Stimulated activated CD4-positive, alpha-beta T cell treated with anti-CD3 and anti-CD28 coated beads, Interleukin-15, amount 100 ng/mL, for 24 hours (primary cell): ENCODE measurements around the gene KRTAP10-1.
"Not testable (repeated sequence)": the region's sequence is repeated elsewhere in the genome, so short reads cannot be mapped to it uniquely, and the experiment has no call there.

Source experiments
- DNase-seq: peaks from one replicate; pipeline ENCODE4 v3.0.0-alpha.2; 2020

Gene KRTAP10-1

DNA sequence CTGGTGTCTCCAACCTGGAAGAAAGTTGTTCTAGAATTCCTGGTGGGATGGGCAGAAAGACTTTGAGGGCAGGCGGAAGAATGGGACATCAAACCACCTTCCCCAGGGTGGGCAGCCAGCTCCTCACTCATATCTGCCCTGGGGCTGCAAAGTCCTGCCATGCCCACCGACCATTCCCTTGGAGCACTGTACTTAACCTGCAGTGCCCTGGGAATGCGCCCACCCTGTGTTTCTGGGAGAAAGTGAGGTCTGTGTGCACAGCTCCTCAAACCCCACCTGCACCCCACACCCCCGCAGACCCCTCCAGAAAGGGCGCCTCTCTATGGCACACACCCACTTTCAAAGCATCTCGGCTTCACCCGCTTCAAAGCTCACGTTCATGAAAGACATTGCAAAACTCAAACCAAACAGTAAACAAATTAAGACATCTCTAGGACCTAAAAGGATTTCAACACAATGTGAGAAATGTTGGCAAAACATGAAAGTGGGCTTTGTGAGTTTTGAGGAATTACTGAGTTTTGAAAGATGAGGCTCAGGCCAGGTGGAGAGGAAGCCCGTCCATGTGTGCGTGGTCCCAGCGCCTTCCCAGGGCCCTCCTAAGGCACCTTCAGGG, 25.1 kb downstream of the KRTAP10-1 start:
- DNase-seq, result no peak

- DNase-seq, result no peak
Observed at GRCh38 chr21:44514218-44514520, 25.8 kb downstream of the KRTAP10-1 start.

GRCh38 chr21:44513389-44514217, 26.4 kb downstream of the KRTAP10-1 start:
- DNase-seq, result no peak

DNA sequence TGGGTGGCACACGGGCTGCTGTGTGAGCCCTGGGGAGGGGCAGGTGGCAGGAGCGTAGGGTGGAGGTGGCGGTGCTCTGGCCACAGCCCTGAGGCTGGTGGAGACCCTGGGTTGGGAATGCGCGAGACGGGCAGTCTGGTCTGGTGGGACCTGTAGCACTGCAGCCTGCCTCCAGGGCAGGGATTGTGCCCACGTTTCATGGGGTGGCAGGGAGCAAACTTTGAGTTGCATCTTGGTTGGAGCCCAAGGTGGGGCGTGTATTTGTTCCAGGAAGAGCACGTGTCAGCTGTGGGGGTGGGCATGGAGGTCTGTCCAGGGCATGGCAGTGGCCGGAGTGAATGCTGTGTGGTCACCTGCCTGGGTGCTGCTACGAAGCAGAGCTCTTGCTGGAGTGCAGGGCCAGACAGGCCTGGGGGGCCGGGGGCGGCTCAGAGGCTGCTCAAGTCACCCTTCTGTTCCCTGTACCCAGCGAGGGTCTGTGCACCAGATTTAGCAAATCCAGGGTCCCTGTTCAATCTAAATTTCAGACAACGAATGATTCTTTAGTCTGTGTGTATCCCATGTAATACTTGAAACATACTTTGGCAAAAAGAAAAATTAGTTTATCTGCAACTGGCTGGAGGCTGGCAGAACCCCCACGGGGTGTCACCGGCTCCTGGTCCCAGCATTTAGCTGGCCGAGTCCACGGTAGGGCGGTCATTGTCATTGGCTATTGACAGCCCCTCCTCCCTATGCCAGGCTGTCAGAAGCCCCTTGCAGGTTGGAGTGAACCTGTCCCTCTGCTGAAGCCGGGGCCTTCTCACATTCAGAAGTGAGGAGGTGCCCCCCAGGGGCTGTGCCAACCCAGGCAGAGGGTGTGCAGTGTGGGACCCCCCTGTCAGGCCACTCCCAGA, 27.3 kb downstream of the KRTAP10-1 start:
- no peak for DNase-seq

GRCh38 chr21:44511938-44512275, 28.1 kb downstream of the KRTAP10-1 start:
- DNase-seq, result no peak

DNA sequence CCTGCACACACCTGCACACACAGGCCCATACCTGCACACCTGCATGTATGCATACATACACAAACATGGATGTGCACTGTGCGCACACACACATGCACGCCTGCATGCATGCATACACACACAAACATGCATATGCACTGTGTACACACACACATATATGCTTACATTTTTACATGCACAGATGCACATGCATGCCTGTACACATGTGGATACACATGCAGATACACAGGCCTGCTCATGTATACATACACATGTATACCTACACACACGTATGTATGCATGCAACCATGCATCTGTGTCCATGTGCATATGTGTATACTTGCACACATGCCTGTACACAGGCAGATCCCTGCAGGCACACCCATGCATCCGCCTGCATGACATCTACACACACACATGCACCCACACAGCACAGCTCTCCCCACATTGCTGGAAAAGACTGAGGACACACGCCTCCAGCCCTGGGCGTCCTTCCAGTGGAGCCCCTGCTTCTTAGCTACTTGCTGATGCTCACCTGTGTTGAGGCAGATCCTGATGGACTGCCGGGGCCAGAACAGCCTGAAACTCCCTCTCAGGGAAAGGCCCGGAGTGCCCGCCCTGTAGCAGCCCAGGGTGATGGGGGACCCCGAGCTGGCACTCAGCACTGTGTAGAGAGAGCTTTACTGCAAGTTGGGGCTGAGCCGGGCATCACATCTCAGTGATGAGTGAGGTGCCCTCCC, 28.6 kb downstream of the KRTAP10-1 start:
- DNase-seq, result no peak

DNA sequence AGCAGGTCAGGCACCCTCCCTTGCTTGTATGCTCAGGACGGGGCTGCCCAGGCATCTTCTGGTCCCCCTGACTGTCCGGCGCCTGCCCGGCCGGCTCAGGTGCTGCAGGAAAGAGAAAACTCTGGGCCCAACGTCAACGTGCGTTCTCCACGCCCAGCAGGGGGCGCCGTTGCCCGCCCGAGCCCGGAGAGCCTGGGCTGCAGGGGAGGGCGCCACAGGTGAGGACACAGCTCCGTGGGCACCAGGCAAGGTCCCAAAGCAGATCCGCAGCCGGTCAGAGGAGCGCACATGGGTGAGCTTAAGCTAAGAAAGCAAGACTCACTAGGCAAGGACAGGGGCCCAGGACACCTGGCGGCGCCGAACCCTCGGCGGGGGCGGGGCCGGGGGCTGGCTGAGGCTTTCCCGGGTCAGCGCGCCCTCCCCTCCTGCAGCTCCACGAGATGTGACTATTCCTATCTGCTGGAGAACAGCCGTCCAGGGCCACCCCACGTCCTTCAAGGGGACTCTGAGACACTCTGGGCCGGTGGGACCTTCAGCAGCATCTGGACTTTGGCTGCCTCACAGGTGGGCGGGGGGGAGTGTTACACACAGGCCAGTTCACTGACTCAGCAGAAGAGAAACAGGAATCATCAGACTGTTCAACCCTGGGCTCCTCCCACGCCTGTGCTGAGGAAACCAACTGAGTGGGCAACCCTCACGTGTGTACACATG, 29.3 kb downstream of the KRTAP10-1 start:
- peak; percentile 83 for DNase-seq

DNA sequence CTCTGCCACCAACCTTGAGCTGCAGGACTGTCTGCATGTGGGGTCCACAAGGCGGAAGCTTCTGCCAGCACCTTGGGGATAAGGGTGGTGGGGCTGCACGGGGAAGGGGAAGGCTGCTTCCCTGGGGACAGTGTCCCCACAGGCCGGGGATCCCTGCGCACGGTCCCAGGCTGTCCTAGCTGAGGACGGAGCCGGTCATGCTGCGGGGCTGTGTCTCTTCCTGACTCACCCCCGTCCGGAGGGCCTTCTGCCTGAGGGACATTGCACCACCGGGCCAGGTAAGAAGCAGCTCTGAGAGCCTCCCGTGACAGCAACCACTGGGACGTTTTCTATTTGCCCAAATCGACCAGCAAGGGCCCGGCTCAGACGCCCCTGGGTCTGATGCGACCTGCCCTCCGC, 29.9 kb downstream of the KRTAP10-1 start:
- no peak for DNase-seq

- DNase-seq, result no peak
Observed at GRCh38 chr21:44509539-44509938, 30.5 kb downstream of the KRTAP10-1 start.

- no peak for DNase-seq
Observed at GRCh38 chr21:44508711-44509445, 31.1 kb downstream of the KRTAP10-1 start.

DNA sequence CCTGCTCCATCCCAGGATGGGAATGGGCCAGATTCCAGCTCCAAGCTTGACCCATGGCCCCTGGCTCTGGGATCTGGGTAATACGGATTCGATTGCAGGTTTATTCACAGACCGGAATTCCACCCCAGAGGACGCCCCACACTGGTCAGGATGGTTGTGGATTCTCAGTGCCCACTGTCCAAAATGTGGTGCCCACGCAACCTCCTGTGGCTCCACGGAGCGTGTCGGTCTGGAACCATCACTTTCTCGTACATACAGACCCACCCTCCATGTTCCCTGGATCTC, 31.6 kb downstream of the KRTAP10-1 start:
- no peak for DNase-seq

GRCh38 chr21:44507673-44508425, 32.1 kb downstream of the KRTAP10-1 start:
- DNase-seq, result no peak

DNA sequence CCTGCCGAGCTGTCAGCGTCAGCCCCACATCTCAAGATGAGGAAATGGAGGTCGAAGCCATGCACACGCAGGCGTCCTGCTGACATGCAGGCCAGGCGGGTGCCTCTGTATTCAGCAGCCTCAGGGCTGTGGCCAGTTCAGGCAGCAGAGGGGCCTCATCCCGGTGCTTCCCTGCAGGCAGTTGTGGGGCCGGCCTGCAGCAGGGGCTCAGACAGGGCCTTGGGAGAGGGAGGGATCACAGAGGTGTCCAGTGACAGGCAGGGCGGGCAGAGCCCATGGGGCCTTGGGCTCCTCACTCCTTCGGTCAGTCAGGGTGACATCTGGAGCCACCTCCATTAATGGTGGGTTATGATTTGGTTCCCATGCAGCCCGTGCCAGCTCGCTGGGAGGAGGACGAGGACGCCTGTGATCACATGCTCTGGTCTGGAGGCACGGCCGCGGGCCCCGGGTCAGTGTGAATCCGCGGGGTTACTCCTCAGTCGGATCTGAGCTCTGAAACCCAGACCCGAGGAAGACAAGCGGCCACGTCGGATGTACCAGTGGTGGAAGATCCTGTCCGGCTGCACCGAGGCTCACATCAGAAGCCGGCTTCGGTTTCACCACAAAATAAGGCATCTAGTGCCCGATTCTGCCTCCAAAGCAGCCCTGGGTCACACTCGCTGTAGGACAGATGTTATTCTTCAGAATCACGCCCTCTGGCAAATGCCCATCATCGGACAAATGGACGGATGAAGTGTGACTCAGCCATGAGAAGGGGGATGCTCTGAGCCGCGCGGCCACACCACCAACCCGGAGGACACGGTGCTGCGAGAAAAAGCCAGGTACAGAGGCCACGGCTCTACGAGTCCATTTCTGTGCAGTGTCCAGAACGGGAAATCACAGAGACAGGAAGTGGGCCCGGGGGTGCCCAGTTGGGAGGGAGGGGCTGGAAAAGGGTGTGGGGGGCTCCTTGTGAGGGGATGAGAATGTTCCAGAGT, 33.4 kb downstream of the KRTAP10-1 start:
- DNase-seq, result no peak

GRCh38 chr21:44505673-44506278, 34.2 kb downstream of the KRTAP10-1 start:
- DNase-seq, result no peak

- DNase-seq, result no peak
Observed at GRCh38 chr21:44503901-44504399, 36.0 kb downstream of the KRTAP10-1 start.

DNA sequence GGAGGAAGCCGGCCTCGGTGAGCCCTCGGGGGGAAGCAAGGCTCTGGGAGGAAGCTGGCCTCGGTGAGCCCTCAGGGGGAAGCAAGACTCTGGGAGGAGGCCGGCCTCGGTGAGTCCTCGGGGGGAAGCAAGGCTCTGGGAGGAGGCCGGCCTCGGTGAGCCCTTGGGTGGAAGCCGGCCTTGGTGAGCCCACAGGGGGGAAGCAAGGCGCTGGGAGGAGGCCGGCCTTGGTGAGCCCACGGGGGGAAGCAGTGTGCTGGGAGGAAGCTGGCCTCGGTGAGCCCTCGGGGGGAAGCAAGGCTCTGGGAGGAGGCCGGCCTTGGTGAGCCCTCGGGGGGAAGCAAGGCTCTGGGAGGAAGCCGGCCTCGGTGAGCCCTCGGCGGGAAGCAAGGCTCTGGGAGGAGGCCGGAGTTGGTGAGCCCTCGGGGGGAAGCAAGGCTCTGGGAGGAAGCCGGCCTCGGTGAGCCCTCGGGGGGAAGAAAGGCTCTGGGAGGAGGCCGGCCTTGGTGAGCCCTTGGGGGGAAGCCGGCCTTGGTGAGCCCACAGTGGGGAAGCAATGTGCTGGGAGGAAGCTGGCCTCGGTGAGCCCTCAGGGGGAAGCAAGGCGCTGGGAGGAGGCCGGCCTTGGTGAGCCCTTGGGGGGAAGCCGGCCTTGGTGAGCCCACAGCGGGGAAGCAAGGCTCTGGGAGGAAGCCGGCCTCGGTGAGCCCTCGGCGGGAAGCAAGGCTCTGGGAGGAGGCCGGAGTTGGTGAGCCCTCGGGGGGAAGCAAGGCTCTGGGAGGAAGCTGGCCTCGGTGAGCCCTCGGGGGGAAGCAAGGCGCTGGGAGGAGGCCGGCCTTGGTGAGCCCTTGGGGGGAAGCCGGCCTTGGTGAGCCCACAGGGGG, 36.7 kb downstream of the KRTAP10-1 start:
- DNase-seq, result not testable (repeated sequence)

DNA sequence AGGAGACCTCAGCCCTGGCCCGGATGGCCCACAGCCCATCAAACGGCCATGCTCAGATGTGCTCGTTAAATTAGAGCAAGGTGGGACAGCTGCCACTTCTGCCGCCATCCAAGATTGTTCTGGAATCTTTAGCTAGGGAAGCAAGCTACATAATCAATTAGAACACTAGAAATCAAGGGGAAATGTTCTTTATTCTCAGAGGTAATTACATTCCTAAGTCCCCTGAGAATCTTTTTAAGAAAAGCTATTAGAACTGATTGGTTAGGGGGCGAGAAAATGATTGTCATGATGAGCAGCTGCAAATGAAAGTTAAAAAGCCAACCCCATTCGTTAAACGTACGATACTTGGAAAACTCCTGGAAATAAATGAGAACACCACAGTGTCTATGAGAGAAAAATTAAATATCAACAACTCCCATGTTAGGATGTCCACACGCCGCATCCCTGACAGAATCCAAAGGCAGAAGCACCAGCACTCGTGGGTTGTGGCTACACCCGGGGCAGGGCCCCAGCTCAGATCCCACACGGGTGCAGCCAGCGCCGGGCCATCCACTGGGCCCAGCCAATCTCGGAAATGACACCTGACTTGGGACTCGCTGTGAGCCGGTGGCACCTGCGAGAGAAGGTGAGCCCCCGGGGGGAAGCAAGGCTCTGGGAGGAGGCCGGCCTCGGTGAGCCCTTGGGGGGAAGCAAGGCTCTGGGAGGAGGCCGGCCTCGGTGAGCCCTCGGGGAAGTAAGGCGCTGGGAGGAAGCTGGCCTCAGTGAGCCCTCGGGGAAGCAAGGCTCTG, 37.6 kb downstream of the KRTAP10-1 start:
- no peak for DNase-seq
